H9 (cell line): Measurements from ENCODE around the gene PTGFRN. TPM values are rescaled to one million over a fixed set of nuclear protein-coding genes. Genes with fewer than 3 reads are reported as not detected.

ENCODE experiments used
- DNase-seq: peaks from one replicate; pipeline ENCODE4 v3.0.0-alpha.2; 2017
- H2AFZ ChIP-seq: one replicate; pipeline ENCODE4 v1.6.1; 2013; ENCODE audit warnings: mild to moderate bottlenecking, low read length, control low read depth, moderate library complexity
- H2AK5ac ChIP-seq: 2 replicates; pipeline ENCODE4 v1.6.1; 2013; ENCODE audit warnings: low read length, control low read depth, mixed read lengths; ENCODE audit not compliant: insufficient read length
- H2BK120ac ChIP-seq: one replicate; pipeline ENCODE4 v1.6.1; 2013; ENCODE audit warnings: low read depth, mild to moderate bottlenecking, low read length, control low read depth, inconsistent platforms; ENCODE audit not compliant: poor library complexity, severe bottlenecking
- H2BK12ac ChIP-seq: 2 replicates; pipeline ENCODE4 v1.6.1; 2013; ENCODE audit warnings: low read length, control low read depth, mixed read lengths, low read depth; ENCODE audit not compliant: insufficient read length
- H2BK15ac ChIP-seq: 2 replicates; pipeline ENCODE4 v1.6.1; 2013; ENCODE audit warnings: low read depth, low read length, control low read depth
- H2BK20ac ChIP-seq: one replicate; pipeline ENCODE4 v1.6.1; 2013; ENCODE audit warnings: low read depth, mild to moderate bottlenecking, low read length, control low read depth, inconsistent platforms; ENCODE audit not compliant: poor library complexity, severe bottlenecking
- H2BK5ac ChIP-seq: 2 replicates; pipeline ENCODE4 v1.6.1; 2013; ENCODE audit warnings: low read length, control low read depth, mixed read lengths; ENCODE audit not compliant: insufficient read length
- H3K14ac ChIP-seq: 2 replicates; pipeline ENCODE4 v1.6.1; 2013; ENCODE audit warnings: low read length, control low read depth; ENCODE audit not compliant: insufficient read depth
- H3K18ac ChIP-seq: 2 replicates; pipeline ENCODE4 v1.6.1; 2013; ENCODE audit warnings: low read depth, mild to moderate bottlenecking, mixed read lengths, low read length, control low read depth; ENCODE audit not compliant: insufficient read length
- H3K23ac ChIP-seq: 2 replicates; pipeline ENCODE4 v1.6.1; 2013; ENCODE audit warnings: low read length, control low read depth, mixed read lengths, low read depth; ENCODE audit not compliant: insufficient read length
- H3K23me2 ChIP-seq: 2 replicates; pipeline ENCODE4 v1.6.1; 2013; ENCODE audit warnings: low read depth, mild to moderate bottlenecking, mixed read lengths, low read length, control low read depth; ENCODE audit not compliant: insufficient read length, poor library complexity, severe bottlenecking
- H3K27ac ChIP-seq: 2 replicates; pipeline ENCODE4 v1.5.1; 2013; ENCODE audit warnings: low read length, control low read depth, mixed read lengths, low read depth; ENCODE audit not compliant: insufficient read length
- H3K27me3 ChIP-seq: 2 replicates; pipeline ENCODE4 v1.6.1; 2013; ENCODE audit warnings: low read length, control low read depth, inconsistent platforms; ENCODE audit not compliant: insufficient read depth
- H3K4ac ChIP-seq: 2 replicates; pipeline ENCODE4 v1.6.1; 2013; ENCODE audit warnings: low read depth, mild to moderate bottlenecking, control low read depth, inconsistent platforms, low read length, moderate library complexity
- H3K4me1 ChIP-seq: 2 replicates; pipeline ENCODE4 v1.6.1; 2013; ENCODE audit warnings: low read length, control low read depth, inconsistent platforms; ENCODE audit not compliant: insufficient read depth
- H3K4me2 ChIP-seq: 2 replicates; pipeline ENCODE4 v1.6.1; 2013; ENCODE audit warnings: low read length, control low read depth, mixed read lengths; ENCODE audit not compliant: insufficient read length, insufficient read depth
- H3K56ac ChIP-seq: 2 replicates; pipeline ENCODE4 v1.6.1; 2013; ENCODE audit warnings: low read depth, mild to moderate bottlenecking, mixed read lengths, low read length, control low read depth; ENCODE audit not compliant: insufficient read length
- H3K79me1 ChIP-seq: 2 replicates; pipeline ENCODE4 v1.6.1; 2013; ENCODE audit warnings: low read depth, mild to moderate bottlenecking, moderate library complexity, low read length, control low read depth, inconsistent platforms; ENCODE audit not compliant: insufficient read depth, poor library complexity, severe bottlenecking
- H3K79me2 ChIP-seq: 2 replicates; pipeline ENCODE4 v1.6.1; 2013; ENCODE audit warnings: low read length, control low read depth, inconsistent platforms; ENCODE audit not compliant: insufficient read depth
- H3K9ac ChIP-seq: 2 replicates; pipeline ENCODE4 v1.6.1; 2013; ENCODE audit warnings: low read length, control low read depth, mixed read lengths; ENCODE audit not compliant: insufficient read length; ENCODE audit errors: extremely low read depth
- H3K9me3 ChIP-seq: one replicate; pipeline ENCODE4 v1.6.1; 2013; ENCODE audit warnings: low read depth, low read length, inconsistent platforms; ENCODE audit not compliant: control insufficient read depth
- H3T11ph ChIP-seq: one replicate; pipeline ENCODE4 v1.6.1; 2013; ENCODE audit warnings: mild to moderate bottlenecking, low read length, control low read depth, inconsistent platforms
- H4K20me1 ChIP-seq: one replicate; pipeline ENCODE4 v1.6.1; 2013; ENCODE audit not compliant: control insufficient read depth, insufficient read length, insufficient read depth
- H4K5ac ChIP-seq: 2 replicates; pipeline ENCODE4 v1.6.1; 2013; ENCODE audit warnings: low read depth, mild to moderate bottlenecking, mixed read lengths, low read length, control low read depth; ENCODE audit not compliant: insufficient read length
- H4K8ac ChIP-seq: replicated peaks from 2 replicates; pipeline ENCODE4 v1.6.1; 2013; ENCODE audit warnings: low read length, control low read depth, mixed read lengths, low read depth; ENCODE audit not compliant: insufficient read length
- H4K91ac ChIP-seq: 2 replicates; pipeline ENCODE4 v1.6.1; 2013; ENCODE audit warnings: low read depth, mild to moderate bottlenecking, moderate library complexity, mixed read lengths, low read length, control low read depth; ENCODE audit not compliant: insufficient read length
- H3K27ac Mint-ChIP-seq, 3 experiments: 2 replicates in 2 of 3; 3 replicates in 1 of 3; pipeline ENCODE4 v1.8.0; 2020 to 2021; ENCODE audit warnings: mixed read lengths in 3 of 3, mild to moderate bottlenecking in 1 of 3, moderate library complexity in 1 of 3
- H3K27me3 Mint-ChIP-seq: 2 replicates; pipeline ENCODE4 v1.8.0; 2021; ENCODE audit warnings: low read depth, mild to moderate bottlenecking, moderate library complexity, mixed read lengths
- H3K36me3 Mint-ChIP-seq, 3 experiments: 2 replicates in 2 of 3; 3 replicates in 1 of 3; pipeline ENCODE4 v1.8.0; 2020 to 2021; ENCODE audit warnings: low read depth in 3 of 3, mixed read lengths in 3 of 3; ENCODE audit not compliant: insufficient read depth in 1 of 3
- H3K4me1 Mint-ChIP-seq, 2 experiments: 2 replicates each; pipeline ENCODE4 v1.8.0; 2020; ENCODE audit warnings: mixed read lengths in 2 of 2
- H3K4me3 Mint-ChIP-seq, 2 experiments: 2 replicates in 1 of 2; 3 replicates in 1 of 2; pipeline ENCODE4 v1.8.0; 2020 to 2021; ENCODE audit warnings: mild to moderate bottlenecking in 2 of 2, mixed read lengths in 2 of 2, moderate library complexity in 1 of 2
- H3K9me3 Mint-ChIP-seq, 2 experiments: 2 replicates in 1 of 2; 3 replicates in 1 of 2; pipeline ENCODE4 v1.8.0; 2020; ENCODE audit warnings: mild to moderate bottlenecking in 2 of 2, mixed read lengths in 2 of 2, moderate library complexity in 1 of 2
- WGBS: extraction: QIAGEN DNeasy Blood & Tissue Kit; methylation state at CpG from one replicate; pipeline ENCODE4 v1.1.7; 2013; ENCODE audit warnings: missing lambda C conversion rate, low lambda C conversion rate, mixed read lengths; ENCODE audit not compliant: insufficient read length; ENCODE audit errors: extremely low coverage; 5-methylcytosine and 5-hydroxymethylcytosine counted together
- total RNA-seq: library from RNA; stranded (reverse); gene quantifications from 2 replicates; pipeline ENCODE4 v1.2.1, GENCODE V29; 2021
- TF ChIP-seq, protein P1 (sequence below): fragments of 200-600 bp; sonication (generic); conservative IDR thresholded peaks from 3 replicates; pipeline ENCODE4 v1.8.0; 2021; ENCODE audit warnings: antibody characterized with exemption, mild to moderate bottlenecking

The PTGFRN gene
- total RNA-seq, 1 experiment from 2014 or later = 26.3 TPM

- no peak overlapping the region for H3K18ac ChIP-seq
- H2AFZ ChIP-seq = no peak overlapping the region
- no peak overlapping the region for H3K27ac ChIP-seq
- H3K4ac ChIP-seq = no peak overlapping the region
- H3K9me3 Mint-ChIP-seq = no peaks in the 10 kb centered on the region
- H3K27me3 ChIP-seq = no peaks in the 10 kb centered on the region
- H2BK120ac ChIP-seq = no peak overlapping the region
- no peaks in the 10 kb centered on the region for H3K79me2 ChIP-seq
- no peak overlapping the region for H3K9ac ChIP-seq
- H4K20me1 ChIP-seq = no peaks in the 10 kb centered on the region
- H2BK5ac ChIP-seq = no peak overlapping the region
- peaks cover 2% of the 10 kb centered on the region; the same call in 1 of the 2 replicates for H3K4me1 ChIP-seq
- H3K9me3 ChIP-seq = no peaks in the 10 kb centered on the region
- H3K4me2 ChIP-seq = no peak overlapping the region
- H2AK5ac ChIP-seq = no peak overlapping the region
- H2BK12ac ChIP-seq = no peak overlapping the region
- H4K8ac ChIP-seq = no peak overlapping the region
- peaks cover 22 to 29% of the 10 kb centered on the region in 2 experiments for H3K4me1 Mint-ChIP-seq
- H4K91ac ChIP-seq = no peak overlapping the region
- H4K5ac ChIP-seq = no peak overlapping the region
- no peak overlapping the region for H3K14ac ChIP-seq
- H3K79me1 ChIP-seq = no peaks in the 10 kb centered on the region
- H2BK20ac ChIP-seq = no peak overlapping the region
- no CpG with 5 or more reads among the region's 10 CpGs for WGBS
- H3T11ph ChIP-seq = no peak overlapping the region
- DNase-seq = no peak
- no peak overlapping the region for H3K4me3 Mint-ChIP-seq
- peak overlapping the region; percentile 26 to 80 (median 28); a peak in 3 of 7 replicates for H3K27ac Mint-ChIP-seq
- peaks cover 6 to 31% (median 27%) of the 10 kb centered on the region in 3 experiments; a peak in 5 of 7 replicates for H3K36me3 Mint-ChIP-seq
- no peaks in the 10 kb centered on the region for H3K27me3 Mint-ChIP-seq
- no peak overlapping the region for H3K23ac ChIP-seq
- no peak overlapping the region for H2BK15ac ChIP-seq
- TF ChIP-seq, protein P1, sequence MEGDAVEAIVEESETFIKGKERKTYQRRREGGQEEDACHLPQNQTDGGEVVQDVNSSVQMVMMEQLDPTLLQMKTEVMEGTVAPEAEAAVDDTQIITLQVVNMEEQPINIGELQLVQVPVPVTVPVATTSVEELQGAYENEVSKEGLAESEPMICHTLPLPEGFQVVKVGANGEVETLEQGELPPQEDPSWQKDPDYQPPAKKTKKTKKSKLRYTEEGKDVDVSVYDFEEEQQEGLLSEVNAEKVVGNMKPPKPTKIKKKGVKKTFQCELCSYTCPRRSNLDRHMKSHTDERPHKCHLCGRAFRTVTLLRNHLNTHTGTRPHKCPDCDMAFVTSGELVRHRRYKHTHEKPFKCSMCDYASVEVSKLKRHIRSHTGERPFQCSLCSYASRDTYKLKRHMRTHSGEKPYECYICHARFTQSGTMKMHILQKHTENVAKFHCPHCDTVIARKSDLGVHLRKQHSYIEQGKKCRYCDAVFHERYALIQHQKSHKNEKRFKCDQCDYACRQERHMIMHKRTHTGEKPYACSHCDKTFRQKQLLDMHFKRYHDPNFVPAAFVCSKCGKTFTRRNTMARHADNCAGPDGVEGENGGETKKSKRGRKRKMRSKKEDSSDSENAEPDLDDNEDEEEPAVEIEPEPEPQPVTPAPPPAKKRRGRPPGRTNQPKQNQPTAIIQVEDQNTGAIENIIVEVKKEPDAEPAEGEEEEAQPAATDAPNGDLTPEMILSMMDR = no peak
- H3K23me2 ChIP-seq = peaks cover 3% of the 10 kb centered on the region
- no peak overlapping the region for H3K56ac ChIP-seq
Observed at GRCh38 chr1:116951200-116951935, 41.7 kb downstream of the PTGFRN start.
